NCI-H1105 (cell line): ENCODE data around the gene UBR4.

Experiments used
- DNase-seq: peaks from one replicate; lab custom pipeline; 2025; lab: John Stamatoyannopoulos, UW

UBR4 gene

DNA sequence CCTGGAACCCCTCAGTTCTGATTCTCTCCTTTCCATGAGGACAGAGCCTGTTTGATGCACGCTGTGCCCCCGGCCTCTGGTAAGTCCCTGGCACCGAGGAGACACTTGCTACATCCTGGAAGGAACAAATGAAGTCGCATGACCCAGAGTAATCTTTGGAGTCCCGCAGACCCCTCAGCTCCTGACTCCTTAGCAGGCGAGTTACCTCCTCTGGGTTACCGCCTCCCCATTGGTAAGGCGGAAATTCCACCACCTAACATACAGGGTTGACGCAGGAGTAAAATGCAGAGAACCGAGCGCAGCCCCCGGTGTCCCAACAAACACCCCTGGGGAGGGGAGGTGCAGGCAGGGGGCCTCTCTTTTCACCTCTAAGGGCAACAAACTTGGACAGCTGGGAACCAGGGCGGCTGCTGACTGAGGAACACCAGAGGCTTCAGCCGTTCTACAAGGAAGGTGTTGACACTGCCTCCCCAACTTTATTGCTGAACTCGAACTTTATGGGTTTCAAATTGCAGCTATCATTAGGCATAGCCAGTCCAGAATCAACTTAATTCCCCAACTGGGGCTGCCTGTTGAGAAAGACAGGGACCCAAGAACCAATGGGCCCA, 138.3 kb downstream of the UBR4 start:
- DNase-seq: no peak

GRCh38 chr1:19070891-19071621, 139.0 kb downstream of the UBR4 start:
- DNase-seq: no peak

- DNase-seq: no peak
Observed at GRCh38 chr1:19070197-19070651, 139.8 kb downstream of the UBR4 start.

DNA sequence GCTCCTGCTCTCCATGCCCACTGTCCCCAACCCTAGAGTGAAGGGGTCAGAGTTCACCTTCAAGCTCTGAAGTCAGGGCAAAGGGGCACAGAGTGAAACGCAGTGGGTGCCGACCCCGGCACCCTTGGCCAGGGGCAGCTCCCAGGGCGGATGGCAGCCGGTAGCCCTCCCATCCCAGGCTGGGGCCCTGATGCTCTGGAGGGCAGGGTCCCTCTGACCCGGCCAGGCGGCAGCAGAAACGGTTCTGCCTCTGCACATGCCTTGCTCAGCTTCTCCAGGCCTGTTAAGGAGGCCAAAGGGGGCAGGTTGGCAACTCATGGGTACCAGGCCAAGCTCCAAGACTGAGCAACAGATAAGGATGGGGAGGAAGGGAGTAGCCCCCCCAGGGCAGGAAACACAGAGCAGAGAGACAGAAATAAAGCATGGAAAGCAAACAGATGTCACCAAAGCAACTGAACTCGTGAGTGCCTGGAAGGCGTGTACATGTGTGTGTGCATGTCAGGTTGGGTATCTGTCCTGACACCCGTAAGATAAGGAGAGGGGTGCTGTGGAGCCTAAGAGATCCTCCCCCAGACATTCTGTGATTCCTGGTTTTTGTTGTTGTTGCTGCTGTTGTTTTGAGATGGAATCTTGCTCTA, 141.3 kb downstream of the UBR4 start:
- no peak for DNase-seq

GRCh38 chr1:19067912-19068638, 142.0 kb downstream of the UBR4 start:
- no peak for DNase-seq

- peak; percentile 16 for DNase-seq
Observed at GRCh38 chr1:19067182-19067911, 142.7 kb downstream of the UBR4 start.

DNA sequence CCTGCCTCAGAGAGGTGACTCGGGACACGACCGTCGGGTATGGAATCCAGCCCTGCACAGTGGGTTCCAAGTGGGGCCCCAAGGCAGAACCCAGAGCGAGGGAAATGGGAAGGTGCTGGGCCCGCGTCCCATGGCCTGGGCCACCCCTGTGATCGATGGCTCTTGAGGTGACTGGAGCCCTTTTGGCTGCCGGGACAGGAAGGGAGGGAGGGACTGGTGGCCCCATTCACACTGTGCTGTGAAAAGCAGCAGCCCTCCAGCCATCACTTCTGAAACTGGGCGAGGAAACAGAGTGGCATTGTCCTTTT, 143.2 kb downstream of the UBR4 start:
- DNase-seq: no peak

DNA sequence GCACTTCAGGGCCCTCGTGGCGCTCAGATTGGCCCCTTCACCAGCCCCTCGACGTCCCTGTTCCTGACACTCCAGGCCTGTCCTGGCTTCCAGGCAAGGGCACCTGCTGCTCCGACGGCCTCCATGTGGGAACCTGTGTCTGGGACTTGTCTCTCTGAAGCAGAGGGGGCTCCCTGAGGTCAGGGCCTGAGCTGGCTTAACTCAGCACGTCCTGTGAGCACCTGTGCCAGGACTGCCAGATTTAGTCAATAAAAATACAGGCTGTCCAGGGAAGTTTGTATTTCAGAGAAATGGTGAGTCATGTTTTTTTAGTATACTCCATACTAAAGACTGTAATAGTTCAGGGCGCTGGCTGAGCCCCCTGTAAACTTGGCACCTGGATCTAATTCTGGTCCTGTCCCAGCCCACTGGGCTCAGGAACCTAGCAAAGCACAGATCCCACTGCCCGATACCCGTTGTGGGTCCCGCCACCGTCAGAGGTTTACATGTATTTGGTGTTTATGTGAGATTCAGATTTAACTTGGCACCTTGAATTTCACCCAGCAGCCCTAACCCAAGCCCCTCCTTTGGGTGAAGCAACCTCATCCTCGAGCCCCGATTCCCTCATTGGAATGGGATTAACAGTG, 143.7 kb downstream of the UBR4 start:
- DNase-seq: no peak

DNA sequence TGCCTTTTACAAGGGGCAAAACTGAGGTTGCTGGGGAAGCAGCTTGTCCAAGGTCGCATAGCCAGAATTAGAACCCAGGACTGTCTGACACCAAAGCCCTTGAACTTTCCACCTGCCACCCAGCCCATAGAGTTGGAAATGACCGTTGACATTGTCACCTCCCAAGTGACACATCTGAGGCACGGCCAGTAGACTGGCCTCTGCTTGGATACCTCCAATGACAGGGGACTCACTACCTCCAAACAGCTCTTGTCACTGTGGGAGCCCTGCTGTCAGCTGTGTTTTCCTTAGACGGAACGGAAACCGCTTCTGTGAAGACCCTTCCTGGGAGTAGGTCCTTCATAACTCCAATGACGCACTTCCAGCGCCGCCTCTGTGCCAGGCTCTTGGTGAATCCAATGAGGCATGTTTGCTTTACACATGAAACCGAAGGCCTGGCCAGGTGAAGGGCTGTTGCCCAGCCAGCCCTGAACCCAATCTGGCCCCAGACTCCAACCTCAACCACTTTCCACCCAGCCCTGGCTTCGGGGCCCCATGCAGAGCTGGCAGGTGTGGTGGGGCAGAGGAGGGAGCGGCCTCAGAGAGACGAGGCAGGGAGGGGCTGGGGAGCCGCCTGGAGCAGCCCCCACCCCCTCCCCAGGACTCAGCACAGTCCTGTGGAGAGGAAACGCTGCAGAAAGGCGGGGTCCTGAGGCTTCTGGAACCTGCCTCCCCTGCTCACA, 144.4 kb downstream of the UBR4 start:
- no peak for DNase-seq

DNA sequence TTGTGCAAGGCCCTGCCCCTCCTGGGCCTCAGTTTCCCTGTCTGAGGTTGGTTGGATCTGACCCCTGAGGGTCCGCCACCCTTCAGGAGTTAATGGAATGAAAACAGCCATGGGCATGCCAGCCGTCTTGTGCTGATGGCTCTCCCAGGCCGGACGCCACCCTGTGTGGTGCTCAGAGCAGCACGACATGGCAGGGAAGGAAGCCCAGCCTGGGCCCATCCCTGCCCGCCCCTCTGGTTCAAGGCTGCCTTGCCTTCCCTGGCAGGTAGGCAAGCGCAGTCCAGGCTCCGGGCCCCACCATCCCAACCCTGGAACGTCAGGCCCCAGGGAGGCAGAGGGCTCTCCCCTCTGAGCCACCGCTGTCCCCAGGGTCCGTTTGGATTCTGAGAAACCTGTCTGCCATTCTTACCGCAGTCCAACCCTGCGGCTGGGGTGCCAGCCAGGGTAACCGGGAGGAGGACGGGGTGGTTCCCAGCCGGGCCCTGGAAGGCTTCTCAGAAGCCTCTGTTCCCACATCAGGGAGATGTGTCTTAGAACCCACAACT, 145.1 kb downstream of the UBR4 start:
- no peak for DNase-seq

- no peak for DNase-seq
Observed at GRCh38 chr1:19063122-19063521, 146.9 kb downstream of the UBR4 start.

DNA sequence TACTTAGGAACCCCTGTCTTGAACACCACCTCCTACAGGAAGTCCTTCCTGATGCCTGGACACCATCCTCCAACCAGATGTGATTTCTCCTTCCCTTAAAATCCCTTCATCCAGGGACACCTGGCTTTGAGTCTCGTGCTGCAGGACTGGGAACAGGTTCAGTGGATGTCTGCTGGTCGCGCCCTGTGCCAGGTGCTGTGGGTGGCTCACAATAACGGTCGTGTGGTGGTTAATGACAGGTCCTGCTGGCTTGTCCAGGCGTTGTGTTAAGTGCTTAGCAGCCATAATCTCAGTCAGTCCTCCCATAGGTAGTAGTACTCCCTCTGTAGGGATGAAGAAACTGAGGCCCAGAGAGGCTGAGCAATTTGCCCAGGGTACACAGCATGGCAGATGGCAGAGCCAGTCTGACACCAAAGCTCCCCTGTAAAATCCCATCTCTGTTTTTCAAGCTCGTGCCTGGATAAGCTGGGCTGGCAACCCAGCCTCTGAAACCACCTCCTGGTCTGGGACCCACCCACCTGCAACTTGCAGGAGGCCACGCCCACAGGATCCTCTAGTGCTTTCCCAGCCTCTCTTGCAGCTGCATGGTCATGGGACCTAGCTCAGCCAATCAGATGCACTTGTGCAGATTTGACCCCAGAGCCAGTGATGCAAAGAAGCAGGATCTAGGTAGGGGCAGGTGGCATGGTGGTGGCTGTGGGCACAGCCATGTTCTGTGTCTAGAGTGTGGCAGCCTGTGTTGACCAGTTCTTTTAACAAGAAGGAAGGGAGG, 147.6 kb downstream of the UBR4 start:
- no peak for DNase-seq

- no peak for DNase-seq
Observed at GRCh38 chr1:19061798-19062197, 148.3 kb downstream of the UBR4 start.

GRCh38 chr1:19061343-19061742, 148.7 kb downstream of the UBR4 start:
- no peak for DNase-seq

- no peak for DNase-seq
Observed at GRCh38 chr1:19059773-19060172, 150.3 kb downstream of the UBR4 start.

DNA sequence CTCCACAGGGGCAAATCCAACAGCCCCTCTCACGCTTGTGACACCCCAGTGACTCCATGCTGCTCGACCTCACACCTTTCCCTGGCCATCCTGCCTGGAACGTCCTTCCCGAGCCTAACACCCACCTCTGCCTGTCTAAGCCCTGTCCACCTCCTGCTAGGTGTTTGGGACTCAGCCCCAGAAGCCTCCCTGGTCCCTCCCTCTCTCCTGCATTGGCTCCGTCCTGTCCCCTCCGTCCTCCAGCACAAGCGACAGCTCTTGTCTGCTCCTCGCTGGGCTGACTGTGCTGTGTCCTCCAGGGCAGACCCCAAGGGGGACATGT, 151.6 kb downstream of the UBR4 start:
- no peak for DNase-seq

- DNase-seq: no peak
Observed at GRCh38 chr1:19057784-19058475, 152.1 kb downstream of the UBR4 start.

- DNase-seq: no peak
Observed at GRCh38 chr1:19057182-19057779, 152.8 kb downstream of the UBR4 start.

- DNase-seq: no peak
Observed at GRCh38 chr1:19055701-19056100, 154.4 kb downstream of the UBR4 start.
